Mesodermal cell (in vitro differentiated cells): ENCODE data around the gene TSPOAP1.
"Not testable (repeated sequence)": the region's sequence is repeated elsewhere in the genome, so short reads cannot be mapped to it uniquely, and the experiment has no call there.

Experiments used
- H3K27ac ChIP-seq: 2 replicates; pipeline ENCODE4 v1.7.0; 2013; ENCODE audit warnings: mild to moderate bottlenecking, low read depth, low read length, moderate library complexity; ENCODE audit not compliant: severe bottlenecking
- H3K36me3 ChIP-seq: 2 replicates; pipeline ENCODE4 v1.7.1; 2013; ENCODE audit warnings: mild to moderate bottlenecking, low read length, moderate library complexity; ENCODE audit not compliant: control insufficient read depth, insufficient read depth
- H3K4me1 ChIP-seq: one replicate; pipeline ENCODE4 v1.7.1; 2013; ENCODE audit warnings: mild to moderate bottlenecking, low read length; ENCODE audit not compliant: insufficient read depth, control insufficient read depth, poor library complexity, severe bottlenecking
- H3K4me3 ChIP-seq: 2 replicates; pipeline ENCODE4 v1.7.0; 2013; ENCODE audit warnings: low read length, control low read depth, mild to moderate bottlenecking; ENCODE audit not compliant: insufficient read depth, poor library complexity, severe bottlenecking; ENCODE audit errors: extremely low read depth
- H3K9me3 ChIP-seq: 2 replicates; pipeline ENCODE4 v1.7.1; 2013; ENCODE audit warnings: mild to moderate bottlenecking, low read length, moderate library complexity; ENCODE audit not compliant: control insufficient read depth
- WGBS, 2 experiments: methylation state at CpG; one replicate each; pipeline ENCODE4 v1.1.5; 2013; ENCODE audit warnings: missing lambda C conversion rate in 2 of 2; ENCODE audit not compliant: insufficient coverage in 2 of 2; 5-methylcytosine and 5-hydroxymethylcytosine counted together

Gene TSPOAP1

DNA sequence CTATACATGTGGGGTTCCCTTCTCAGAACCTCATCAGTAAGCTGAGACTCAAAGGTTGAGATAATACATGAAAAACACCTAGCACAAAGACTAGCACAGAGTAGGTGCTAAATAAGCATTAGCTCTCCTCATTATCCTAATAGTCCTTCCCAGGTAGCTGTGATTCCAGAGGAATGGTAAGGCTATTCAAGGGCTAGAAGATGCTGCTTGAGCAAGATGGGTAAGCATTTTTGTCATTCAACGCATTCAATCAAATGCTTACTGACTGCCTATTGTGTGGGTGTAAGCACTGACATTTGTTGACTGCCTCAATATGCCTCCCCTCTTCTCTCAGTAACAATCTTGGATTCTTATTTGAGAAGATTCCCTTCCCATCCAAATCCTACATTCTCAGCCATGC lies 19.4 kb upstream of the TSPOAP1 start:
- WGBS, 2 experiments, result 100% methylated on average over 1 of the region's 1 CpG; no CpG with 5 or more reads in 1 of the 2 experiments
- Histone ChIP-seq H3K27ac (no peak overlapping the region), H3K4me3 (no peak overlapping the region), H3K4me1 (peaks cover 16% of the 10 kb centered on the region), H3K36me3 (peaks cover 79% of the 10 kb centered on the region), H3K9me3 (no peaks in the 10 kb centered on the region)

DNA sequence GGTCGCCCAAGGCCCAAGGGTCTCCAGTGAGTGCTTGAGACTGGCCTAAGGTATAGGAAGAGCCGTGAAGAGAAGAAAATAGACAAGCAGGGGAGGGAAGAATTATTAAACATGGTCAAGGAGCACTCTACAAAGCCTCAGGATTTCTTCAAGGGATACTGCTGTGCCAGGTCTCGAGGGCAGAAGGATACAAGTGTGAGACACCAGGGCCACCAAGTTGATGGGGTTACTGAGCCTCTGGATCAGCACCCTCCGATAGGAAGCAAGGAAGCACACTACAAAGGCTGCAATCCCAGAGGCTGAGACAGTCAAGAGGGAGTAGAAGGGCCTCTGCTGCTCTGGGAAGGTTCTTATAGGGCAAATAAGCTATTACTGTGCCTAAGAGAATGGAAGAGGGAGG lies 16.9 kb upstream of the TSPOAP1 start:
- peaks cover 11% of the 10 kb centered on the region for H3K4me1 ChIP-seq
- no peaks in the 10 kb centered on the region for H3K9me3 ChIP-seq
- H3K27ac ChIP-seq, result no peak overlapping the region
- H3K4me3 ChIP-seq, result no peak overlapping the region
- peaks cover 69% of the 10 kb centered on the region for H3K36me3 ChIP-seq
- 69 to 72% methylated on average over 4 of the region's 4 CpGs for WGBS, 2 experiments

DNA sequence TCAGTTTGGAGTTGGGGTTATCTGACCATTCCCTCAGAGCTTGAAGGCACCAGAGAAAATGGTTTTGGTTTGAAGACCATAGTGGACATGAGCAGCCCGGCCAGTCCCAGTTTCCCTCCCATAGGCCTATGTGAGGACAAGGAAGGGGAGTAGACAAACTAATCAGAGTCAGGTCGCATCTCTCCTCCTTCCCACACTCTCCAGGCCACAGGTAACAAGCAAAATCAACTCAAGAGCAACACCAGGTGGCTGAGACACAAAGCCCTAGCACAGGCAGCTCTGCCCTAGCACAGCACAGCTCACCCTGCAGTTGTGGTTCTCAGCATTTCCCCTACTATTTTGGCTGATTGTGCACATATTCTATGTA lies 16.2 kb upstream of the TSPOAP1 start:
- H3K36me3 ChIP-seq, result peaks cover 62% of the 10 kb centered on the region
- peaks cover 16% of the 10 kb centered on the region for H3K4me1 ChIP-seq
- peak overlapping the region; percentile 2 for H3K27ac ChIP-seq
- H3K9me3 ChIP-seq, result no peaks in the 10 kb centered on the region
- whole genome bisulfite sequencing, 2 experiments, result no CpG with 5 or more reads among the region's 2 CpGs
- no peak overlapping the region for H3K4me3 ChIP-seq

DNA sequence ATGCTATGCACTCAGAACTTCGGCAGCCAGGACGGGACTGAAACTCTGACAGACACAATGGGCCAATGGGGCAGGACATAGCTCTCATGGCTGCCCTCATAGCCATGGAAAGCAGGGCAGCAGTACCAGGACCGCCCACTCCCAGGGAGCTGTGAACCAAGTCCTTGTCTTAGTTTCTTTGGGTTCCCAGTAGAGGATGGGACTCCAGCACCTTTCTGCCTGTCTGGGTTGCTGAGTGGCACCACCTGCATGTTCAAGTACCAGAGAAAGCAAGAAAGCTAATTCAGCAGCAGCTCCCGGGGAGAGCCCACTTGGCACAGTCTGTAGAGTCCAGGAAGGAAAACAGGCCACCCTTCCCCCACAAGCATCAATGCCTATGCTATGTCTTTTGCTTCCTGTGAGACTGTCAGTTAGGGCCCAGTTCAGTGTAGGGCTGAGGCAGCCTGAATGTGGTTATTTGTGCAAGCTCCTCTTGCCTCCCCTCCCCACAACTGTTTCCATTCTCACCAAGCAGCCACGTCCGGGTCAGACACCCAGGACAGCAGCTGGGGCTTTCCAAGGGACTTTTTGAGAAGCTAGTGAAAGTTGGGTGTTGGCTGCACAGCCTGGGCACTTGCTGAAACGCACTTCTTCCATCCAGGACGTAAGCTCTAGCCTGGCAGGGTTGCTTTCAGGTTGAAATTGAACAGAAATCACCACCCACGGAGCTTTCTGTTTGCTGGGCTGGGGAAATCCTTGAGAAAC lies 15.6 kb upstream of the TSPOAP1 start:
- peaks cover 57% of the 10 kb centered on the region for H3K36me3 ChIP-seq
- H3K4me3 ChIP-seq, result no peak overlapping the region
- no peaks in the 10 kb centered on the region for H3K9me3 ChIP-seq
- H3K27ac ChIP-seq, result peak overlapping the region; percentile 2
- H3K4me1 ChIP-seq, result peaks cover 22% of the 10 kb centered on the region
- 94 to 96% methylated on average over 7 of the region's 9 CpGs for WGBS, 2 experiments

DNA sequence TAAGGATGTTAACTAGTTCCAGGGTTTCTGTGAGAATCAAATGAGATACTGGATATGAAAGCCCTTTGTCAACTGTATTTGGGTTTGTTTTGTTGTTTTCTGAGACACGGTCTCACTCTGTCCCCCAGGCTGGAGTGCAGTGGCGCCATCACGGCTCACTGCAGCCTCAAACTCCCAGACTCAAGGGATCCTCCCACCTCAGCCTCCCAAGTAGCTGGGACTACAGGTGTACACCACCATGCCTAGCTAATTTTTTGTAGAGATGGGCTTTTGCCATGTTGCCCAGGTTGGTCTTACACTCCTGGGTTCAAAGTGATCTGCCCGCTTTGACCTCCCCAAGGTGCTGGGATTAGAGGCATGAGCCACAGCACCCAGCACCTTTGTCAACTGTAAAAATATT lies 14.5 kb upstream of the TSPOAP1 start:
- WGBS, 2 experiments, result 90 to 96% methylated on average over 3 to 4 of the region's 4 CpGs
- Histone ChIP-seq H3K9me3 (no peaks in the 10 kb centered on the region), H3K4me1 (peaks cover 32% of the 10 kb centered on the region), H3K27ac (no peak overlapping the region), H3K4me3 (no peak overlapping the region), H3K36me3 (peaks cover 46% of the 10 kb centered on the region)

DNA sequence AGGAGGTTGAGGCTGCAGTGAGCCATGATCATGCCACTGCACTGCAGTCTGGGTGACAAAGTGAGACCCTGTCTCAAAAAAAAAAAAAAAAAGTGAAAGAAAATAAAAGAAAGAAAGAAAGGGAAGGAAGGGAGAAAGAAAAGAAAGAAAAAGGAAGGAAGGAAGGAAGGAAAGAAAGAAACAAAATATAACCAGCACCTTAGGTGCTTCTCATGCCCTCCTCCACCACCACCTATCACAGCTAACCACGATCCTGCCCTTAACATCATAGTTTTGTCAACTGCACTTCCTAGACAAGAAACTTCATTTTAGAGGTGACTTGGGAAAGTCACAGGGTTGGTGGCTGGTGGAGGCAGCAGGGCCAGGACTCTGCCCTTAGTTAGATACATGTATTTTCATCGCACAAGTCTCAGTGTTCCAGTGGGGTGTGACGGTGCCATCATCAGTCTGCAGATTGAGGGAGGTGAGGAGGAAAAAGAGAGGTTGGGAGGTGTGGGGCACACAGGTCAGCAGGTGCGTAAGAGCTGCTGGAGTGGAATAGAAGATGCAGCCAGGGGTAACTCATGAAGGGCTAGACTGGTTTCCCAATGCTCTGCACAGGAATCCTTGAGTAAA lies 13.4 kb upstream of the TSPOAP1 start:
- Histone ChIP-seq H3K4me1 (peaks cover 43% of the 10 kb centered on the region), H3K27ac (no peak overlapping the region), H3K9me3 (no peaks in the 10 kb centered on the region), H3K4me3 (no peak overlapping the region), H3K36me3 (peaks cover 34% of the 10 kb centered on the region)
- 93 to 94% methylated on average over 3 of the region's 4 CpGs for WGBS, 2 experiments

DNA sequence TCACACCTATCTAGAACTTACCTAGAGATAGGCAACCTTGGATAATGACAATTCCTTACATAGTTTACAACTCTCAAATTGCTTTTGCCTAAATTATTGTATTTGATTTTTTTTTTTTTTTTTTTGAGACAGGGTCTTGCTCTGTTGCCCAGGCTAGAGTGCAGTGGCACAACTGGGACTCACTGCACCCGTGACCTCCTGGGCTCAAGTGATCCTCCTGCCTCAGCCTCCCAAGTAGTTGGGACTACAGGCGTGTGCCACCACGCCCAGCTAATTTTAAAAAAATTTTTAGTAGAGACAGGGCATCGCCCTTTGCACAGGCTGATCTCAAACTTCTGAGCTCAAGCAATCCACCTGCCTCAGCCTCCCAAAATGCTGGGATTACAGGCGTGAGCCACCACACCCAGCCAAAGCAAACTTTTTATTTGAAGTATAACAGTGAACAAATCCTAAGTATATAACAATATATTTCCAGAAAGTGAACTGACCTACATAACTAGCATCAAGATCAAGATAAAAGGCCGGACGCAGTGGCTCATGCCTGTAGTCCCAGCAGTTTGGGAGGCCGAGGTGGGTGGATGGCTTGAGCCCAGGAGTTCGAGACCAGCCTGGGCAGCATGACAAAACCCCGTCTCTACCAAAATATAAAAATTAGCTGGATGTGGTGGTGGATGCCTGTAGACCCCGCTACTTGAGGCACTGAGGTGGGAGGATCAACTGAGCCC lies 12.7 kb upstream of the TSPOAP1 start:
- Histone ChIP-seq H3K4me1 (peaks cover 50% of the 10 kb centered on the region), H3K36me3 (peaks cover 27% of the 10 kb centered on the region)
- H3K4me3 ChIP-seq, H3K9me3 ChIP-seq, H3K27ac ChIP-seq: not testable (repeated sequence)
- 84 to 97% methylated on average over 4 to 8 of the region's 11 CpGs for WGBS, 2 experiments

DNA sequence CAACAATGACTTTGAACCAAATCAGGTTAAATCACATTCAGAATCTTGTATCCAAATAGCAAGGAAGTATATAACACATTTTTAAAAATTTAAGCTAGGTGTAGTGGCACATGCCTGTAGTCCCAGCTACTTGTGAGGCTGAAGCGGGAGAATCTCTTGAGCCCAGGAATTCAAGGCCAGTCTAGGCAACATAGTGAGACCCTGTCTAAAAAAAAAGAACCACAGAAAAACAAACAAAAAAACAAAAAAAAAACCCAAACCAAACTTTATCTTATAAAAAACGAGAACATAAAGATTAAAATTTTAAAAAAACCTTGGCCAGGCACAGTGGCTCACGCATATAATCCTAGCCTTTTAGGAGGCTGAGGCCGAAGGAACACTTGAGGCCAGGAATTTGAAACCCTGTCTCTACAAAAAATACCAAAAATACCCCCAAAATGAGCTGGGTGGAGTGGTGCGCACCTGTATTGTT lies 11.8 kb upstream of the TSPOAP1 start:
- H3K4me3 ChIP-seq, result no peak overlapping the region
- no peaks in the 10 kb centered on the region for H3K9me3 ChIP-seq
- H3K4me1 ChIP-seq, result peaks cover 59% of the 10 kb centered on the region
- 90% methylated on average over 2 to 4 of the region's 5 CpGs for WGBS, 2 experiments
- peaks cover 19% of the 10 kb centered on the region for H3K36me3 ChIP-seq
- no peak overlapping the region for H3K27ac ChIP-seq

DNA sequence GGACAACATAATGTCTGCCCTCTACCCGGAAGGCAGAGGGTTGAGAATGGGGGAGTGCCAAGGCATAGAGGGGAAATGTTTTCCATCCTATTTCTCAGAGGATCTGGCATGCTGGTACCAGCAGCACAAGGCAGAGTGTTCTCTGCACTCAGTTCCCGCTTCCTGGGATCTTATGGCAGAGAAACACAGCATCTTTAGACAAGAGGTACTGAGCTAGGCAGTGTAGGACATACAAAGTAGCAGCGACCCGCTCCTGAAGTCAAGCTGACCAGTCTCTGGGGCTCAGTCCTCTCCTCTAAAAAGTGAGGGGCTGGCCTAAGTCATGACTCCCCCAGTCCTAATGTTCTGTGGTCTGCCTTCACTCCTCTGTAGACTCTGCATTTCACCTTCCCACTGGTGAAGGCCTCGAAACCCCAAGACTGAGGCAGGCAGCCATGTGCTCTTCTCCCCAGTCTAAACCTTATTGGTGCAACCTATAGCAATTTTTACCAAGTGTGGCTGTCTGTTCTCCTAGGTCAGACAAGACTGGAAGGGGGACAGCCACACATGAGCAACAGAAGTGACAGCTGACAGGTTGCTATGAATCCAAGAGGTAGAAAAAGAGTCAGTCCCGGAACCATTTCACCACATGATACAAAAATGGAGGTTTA lies 11.3 kb upstream of the TSPOAP1 start:
- peaks cover 13% of the 10 kb centered on the region for H3K36me3 ChIP-seq
- 86 to 100% methylated on average over 5 of the region's 6 CpGs for WGBS, 2 experiments
- H3K4me3 ChIP-seq, result no peak overlapping the region
- H3K4me1 ChIP-seq, result peaks cover 60% of the 10 kb centered on the region
- peak overlapping the region; percentile 85 for H3K27ac ChIP-seq
- no peaks in the 10 kb centered on the region for H3K9me3 ChIP-seq

DNA sequence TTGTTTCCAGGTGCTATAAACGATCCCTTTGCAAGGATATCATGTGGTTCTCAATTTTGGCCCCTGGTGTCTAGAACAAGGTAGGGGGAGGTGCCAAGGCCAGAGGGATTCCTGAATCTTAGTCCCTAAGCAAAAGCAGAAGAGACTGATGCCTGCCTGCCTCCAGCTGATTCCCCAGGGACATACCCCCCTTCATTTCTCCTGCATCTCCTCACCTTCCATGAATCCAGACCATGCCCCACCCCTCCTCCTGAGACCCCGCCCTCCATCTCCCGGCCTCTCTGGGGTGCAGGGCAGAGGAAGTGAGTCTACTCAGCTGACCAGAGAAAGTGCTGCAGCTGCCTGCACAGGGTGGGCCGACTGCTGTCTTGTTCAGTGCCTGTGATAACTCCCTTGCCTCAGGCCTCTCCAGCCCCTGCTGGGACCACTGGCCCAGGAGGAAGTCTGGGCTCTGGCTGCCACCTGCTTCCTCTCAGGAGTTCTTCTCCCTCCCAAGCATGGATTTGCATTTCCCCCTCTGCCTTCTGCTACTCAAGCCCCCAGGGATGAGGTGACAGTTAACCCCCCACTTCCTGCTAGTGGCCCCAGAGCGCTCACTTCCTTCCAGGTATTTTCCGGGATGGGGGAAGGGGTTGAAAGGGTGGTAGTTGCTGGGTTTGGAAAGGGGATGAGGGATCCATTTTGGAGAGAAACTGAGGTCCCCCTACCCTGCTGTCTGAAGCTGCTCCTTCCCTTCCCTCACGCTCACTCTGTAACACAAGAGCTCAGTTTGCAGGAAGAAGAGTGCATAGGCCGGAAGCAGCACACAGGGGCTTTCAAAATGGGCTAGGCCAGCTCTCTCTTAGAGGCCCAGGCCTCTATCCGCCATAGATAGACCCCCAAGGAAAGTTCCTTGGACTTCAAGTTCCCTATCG lies 10.5 kb upstream of the TSPOAP1 start:
- H3K4me1 ChIP-seq, result peaks cover 55% of the 10 kb centered on the region
- WGBS, 2 experiments, result 58% methylated on average over 5 to 7 of the region's 10 CpGs
- H3K27ac ChIP-seq, result peak overlapping the region; percentile 85
- H3K36me3 ChIP-seq, result peaks cover 8% of the 10 kb centered on the region
- H3K4me3 ChIP-seq, result peak overlapping the region; percentile 8
- no peaks in the 10 kb centered on the region for H3K9me3 ChIP-seq
